NCI-H1048 (cell line): ENCODE results near the gene FCSK.

Source experiments
- DNase-seq: peaks from one replicate; lab custom pipeline; 2025; lab: John Stamatoyannopoulos, UW

The FCSK gene

DNA sequence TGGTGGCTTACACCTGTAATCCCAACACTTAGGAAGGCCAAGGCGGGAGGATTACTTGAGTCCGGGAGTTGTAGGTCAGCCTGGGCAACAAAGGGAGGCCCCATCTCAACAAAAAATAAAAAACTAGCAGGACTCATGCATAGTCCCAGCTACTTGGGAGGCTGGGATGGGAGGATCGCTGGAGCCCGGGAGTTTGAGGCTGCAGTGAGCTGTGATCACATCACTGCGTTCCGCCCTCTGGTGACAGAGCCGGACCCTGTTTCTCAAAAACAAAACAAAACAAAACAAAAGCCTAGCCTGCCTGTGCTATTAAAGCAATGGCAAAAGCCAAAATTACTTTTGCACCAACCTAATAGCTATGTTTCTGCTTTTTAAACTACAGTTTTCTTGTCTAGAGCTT, 1.5 kb downstream of the FCSK start:
- DNase-seq: no peak

DNA sequence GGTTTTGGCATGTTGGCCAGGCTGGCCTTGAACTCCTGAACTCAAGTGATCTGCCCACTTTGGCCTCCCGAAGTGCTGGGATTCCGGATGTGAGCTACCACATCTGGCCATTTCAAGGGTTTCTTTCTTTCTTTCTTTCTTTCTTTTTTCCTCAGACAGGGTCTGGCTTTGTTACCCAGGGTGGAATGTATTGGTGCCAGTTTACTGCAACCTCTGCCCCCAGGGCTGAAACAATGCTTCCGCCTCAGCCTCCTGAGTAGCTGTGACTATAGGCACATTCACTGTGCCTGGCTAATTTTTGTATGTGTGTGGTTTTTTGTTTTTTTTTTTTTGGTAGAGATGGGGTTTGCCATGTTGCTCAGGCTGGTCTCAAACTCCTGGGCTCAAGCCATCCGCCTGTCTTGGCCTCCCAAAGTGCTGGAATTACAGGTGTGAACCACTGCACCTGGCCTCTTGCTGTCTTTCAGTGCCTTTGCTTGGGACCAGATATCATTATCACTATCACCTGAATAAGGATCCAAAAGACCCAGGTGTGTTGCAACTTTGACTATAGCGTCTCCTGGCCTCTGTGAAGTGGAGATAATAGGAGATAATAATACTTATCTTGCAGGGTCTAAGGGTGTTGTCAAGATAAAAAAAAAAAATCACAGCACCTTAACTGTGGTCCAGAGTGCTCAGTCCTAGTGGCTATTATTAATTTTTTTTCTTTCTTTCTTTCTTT, 3.2 kb downstream of the FCSK start:
- no peak for DNase-seq

DNA sequence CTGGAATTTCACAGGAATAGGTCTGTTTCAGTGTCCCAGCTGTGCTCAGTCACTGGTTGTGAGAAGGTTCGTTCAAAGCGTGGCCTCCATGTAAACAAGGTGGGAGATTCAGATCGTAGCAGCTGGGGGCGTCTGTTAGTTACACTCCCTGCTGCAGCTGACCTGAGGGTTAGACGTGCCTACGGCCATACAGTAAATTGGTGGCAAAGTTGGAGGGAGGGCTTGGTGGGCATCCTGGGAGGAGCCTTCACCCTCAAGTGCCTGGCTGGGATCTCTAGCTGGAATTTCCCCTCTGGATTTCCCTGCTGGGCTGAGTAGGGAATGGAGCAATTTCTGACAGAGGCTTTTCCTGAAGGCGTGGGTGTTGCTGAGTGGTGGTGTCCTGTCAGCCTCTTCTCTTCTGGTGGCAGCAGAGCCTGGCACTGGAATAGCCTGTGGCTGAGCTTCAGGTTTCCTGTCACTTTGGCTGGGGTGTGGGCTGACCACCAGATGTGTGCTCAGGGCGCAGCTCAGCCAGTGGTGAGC, 6.4 kb downstream of the FCSK start:
- no peak for DNase-seq

DNA sequence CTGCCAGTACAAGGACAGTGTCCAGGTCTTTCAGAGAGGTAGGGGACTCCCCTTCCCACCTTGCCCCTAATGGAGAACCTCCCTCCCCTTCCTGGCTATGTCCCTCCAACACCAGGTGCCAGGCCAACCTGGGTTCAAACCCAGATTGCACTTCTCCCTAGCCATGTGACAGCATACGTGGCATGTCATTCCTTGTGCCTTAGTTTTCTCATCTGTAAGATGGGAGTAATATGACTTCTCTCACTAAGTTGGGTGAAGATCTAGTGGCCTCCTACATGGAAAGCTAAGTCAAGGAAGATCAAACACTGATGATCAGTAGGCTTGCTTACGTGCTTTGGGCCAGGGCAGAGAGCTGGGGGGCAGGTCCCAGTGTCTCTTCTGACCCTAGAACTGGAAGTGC, 8.8 kb downstream of the FCSK start:
- no peak for DNase-seq

DNA sequence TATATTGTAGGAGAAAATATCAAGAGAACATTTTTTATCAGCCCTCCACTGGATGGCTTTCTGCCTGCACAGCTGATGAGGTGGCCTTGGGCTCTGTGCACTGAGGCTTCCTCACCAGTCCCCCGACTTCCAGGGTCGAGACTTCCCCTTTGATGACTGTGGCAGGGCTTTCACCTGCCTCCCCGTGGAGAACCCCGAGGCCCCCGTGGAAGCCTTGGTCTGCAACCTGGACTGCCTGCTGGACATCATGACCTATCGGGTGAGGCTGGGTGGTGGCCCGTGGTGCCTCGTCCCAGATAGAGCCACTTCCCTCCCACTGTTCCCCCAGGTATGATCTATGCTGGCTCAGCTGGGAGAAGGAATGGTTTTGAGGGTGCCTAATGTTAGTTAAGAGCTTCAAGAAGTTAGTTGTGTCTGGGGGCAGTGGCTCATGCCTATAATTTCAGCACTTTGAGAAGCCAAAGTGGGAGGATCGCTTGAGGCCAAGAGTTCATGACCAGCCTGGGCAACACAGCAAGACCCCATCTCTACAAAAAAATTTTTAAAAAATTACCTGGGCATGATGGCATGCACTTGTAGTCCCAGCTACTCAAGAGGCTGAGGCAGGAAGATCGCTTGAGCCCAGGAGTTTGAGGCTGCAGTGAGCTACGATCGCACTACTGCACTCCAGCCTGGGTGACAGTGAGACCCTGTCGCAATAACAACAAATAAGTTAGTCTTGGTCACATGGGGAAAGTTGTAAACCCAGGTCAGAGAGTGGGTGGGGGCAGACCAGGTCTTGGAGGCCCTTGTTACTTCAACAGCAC, 11.8 kb downstream of the FCSK start:
- no peak for DNase-seq

DNA sequence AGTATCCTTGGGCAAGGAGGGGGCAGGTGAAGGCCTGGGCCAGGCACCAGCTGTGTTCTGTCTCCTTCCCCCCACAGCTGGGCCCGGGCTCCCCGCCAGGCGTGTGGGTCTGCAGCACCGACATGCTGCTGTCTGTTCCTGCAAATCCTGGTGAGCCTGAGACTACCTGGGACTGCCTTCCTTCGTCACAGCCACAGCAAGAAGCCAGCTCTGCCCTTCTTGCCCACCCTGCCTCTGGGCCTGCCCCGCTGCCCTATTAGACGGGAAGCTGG, 12.3 kb downstream of the FCSK start:
- DNase-seq: no peak

DNA sequence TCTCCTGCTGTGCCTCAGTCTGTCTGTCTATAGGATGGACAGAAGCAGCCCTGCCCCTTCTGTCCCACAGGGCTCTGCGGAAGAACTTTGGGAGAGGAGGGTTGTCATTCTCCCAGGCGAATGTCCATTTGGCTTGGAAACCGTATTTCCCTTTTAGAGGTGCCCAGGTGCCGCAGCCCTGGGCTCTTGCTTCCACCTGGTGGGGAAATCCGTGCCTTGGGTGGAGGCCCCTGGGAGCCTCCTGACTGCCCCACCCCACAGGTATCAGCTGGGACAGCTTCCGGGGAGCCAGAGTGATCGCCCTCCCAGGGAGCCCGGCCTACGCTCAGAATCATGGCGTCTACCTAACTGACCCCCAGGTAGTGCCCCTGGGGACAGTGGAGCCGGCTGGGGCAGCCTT, 12.7 kb downstream of the FCSK start:
- DNase-seq: no peak

DNA sequence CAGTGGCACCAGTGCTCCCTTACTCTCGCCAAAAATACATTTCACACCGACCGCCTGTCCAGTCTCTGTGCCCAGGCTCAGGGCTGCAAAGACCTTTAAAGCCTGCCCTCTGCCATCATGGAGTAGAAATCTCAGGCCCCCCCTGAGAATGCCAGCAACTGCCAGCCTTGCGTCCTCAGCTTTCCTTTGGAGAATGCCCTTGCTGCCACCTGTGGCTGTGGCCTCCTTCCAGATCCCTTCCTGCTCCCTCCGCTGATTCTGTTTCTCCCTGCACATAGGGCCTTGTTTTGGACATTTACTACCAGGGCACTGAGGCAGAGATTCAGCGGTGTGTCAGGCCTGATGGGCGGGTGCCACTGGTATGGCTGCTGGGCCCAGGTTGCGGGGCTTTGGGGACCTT, 13.2 kb downstream of the FCSK start:
- DNase-seq: no peak

DNA sequence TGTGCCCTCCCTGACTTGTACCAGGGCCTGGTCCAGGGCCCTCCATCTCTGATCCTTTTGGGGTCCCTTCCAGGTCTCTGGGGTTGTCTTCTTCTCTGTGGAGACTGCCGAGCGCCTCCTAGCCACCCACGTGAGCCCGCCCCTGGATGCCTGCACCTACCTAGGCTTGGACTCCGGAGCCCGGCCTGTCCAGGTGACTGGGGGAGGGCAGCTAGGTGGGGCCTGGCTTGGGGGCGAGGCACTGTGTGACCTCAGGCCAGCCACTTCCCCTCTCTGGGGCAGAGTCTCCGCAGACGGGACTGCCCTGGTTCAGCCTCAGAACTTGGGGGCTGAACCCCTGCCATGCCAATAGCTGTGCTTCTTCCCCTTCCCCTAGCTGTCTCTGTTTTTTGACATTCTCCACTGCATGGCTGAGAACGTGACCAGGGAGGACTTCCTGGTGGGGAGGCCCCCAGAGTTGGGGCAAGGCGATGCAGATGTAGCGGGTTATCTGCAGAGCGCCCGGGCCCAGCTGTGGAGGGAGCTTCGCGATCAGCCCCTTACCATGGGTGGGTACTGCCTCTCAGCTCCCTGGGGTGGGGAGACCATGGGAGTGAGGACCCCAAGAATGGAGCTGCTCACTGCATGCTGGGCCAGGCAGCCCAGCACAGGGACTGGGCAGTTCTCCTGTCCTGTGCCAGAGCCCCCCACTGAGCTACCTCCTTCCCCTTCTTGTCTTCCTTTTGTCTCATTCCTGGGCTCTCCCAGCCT, 14.6 kb downstream of the FCSK start:
- DNase-seq: no peak

DNA sequence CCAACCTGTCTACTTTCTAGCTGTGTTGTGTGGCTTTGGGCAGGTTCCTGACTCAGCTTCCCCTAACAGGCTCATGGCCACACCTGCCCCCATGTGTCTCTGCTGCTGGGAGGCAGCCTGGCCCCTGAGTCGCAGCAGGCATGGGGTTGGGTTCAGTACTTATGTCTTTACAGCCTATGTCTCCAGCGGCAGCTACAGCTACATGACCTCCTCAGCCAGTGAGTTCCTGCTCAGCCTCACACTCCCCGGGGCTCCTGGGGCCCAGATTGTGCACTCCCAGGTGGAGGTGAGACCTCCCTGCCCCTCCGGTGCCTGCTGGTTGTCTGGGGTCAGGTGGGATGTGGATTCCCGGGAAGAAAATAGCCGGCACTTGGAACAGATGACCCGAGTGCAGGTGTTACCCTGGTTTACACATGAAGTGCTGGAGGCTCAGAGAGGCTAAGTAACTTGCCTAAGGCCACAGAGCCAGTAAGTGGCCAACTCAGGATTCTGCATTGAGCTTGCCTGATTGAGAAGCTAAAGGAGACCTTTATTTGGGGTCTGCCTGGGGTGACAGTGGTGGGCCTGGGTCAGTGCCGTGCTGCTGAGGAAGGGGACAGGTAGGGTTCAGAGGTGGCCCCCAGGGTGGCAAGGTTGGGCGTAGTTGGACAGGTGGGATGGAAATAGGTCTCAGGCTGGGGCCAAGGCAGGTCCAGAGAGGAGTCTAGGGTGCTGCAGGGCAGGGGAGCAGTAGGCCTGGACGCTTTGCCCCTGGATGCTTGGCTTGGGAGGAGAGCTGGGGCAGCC, 15.9 kb downstream of the FCSK start:
- DNase-seq: no peak

DNA sequence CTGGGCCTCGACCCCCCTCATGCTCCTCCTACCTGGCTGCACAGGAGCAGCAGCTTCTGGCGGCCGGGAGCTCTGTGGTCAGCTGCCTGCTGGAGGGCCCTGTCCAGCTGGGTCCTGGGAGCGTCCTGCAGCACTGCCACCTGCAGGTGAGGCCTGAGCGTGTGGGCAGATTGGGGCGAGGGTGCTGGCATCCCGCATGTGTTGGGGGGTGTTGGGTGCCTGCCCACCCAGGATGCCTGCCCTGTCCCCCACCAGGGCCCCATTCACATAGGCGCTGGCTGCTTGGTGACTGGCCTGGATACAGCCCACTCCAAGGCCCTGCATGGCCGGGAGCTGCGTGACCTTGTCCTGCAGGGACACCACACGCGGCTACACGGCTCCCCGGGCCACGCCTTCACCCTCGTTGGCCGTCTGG, 16.5 kb downstream of the FCSK start:
- no peak for DNase-seq

DNA sequence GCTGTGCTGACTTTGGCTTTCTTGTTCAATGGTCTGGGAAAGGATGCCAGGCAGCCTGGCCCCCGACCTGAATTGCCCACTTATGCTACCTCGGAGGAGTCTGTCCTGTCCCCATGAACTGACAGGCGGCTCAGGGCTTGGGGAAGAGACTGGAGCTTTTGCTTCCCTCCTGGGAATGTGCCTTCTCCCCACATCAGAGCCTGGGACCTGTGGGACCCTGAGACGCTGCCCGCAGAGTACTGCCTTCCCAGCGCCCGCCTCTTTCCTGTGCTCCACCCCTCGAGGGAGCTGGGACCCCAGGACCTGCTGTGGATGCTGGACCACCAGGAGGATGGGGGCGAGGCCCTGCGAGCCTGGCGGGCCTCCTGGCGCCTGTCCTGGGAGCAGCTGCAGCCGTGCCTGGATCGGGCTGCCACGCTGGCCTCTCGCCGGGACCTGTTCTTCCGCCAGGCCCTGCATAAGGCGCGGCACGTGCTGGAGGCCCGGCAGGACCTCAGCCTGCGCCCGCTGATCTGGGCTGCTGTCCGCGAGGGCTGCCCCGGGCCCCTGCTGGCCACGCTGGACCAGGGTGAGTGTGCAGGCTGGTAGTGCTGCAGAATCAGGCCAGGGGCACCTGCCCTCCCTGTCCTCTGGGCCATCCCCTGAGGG, 18.5 kb downstream of the FCSK start:
- no peak for DNase-seq

DNA sequence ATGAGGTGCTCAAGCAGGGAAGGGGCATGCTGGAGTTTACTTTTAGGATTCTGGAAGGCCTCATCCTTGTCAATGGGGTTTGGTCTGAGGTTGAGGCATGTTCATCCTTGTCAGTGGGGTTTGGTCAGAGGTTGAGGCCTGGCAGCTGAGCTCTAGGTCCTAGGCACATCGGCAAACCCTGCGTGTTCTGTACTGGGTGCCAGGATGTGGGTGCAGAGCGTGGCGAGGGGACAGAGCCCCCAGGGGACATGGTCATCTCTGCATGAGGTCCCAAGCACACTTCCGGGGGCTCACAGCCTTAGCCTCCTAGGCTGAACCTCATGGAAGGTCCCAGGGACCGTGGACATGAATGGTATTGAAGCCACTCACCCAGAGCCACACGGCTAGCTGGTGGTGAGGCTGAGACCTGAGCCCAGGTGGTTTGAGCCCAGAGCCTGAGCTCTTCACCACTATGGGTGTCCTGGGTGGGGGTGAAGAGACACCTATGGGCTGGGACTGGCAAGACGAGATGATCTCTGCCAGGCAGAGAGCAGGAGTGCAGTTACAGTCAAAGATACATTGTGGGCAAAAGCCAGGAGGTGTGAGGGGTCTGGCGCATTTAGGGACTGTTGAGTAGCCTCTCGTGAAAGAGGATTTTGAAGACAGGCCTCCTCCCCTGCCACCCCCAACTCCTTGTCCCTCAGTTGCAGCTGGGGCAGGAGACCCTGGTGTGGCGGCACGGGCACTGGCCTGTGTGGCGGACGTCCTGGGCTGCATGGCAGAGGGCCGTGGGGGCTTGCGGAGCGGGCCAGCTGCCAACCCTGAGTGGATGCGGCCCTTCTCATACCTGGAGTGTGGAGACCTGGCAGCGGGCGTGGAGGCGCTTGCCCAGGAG, 19.3 kb downstream of the FCSK start:
- no peak for DNase-seq

DNA sequence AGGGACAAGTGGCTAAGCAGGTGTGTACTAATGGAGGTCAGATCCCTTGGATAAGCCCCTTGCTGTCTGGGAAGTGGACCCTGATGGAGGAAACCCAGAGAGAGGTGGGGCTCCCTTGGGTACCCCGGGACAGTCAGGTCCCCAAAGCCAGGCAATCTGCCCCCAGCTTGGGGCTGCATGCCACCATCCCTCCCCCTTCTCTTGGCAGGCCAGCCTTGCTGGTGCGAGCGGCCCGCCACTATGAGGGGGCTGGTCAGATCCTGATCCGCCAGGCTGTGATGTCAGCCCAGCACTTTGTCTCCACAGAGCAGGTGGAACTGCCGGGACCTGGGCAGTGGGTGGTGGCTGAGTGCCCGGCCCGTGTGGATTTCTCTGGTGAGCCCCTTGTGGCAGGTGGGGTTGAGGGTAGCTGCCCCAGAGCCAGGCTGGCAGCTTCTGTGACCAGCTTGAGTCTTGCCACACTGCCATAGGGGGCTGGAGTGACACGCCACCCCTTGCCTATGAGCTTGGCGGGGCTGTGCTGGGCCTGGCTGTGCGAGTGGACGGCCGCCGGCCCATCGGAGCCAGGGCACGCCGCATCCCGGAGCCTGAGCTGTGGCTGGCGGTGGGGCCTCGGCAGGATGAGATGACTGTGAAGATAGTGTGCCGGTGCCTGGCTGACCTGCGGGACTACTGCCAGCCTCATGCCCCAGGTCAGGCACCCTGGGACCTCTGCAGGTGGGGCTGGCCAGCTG, 20.1 kb downstream of the FCSK start:
- no peak for DNase-seq

DNA sequence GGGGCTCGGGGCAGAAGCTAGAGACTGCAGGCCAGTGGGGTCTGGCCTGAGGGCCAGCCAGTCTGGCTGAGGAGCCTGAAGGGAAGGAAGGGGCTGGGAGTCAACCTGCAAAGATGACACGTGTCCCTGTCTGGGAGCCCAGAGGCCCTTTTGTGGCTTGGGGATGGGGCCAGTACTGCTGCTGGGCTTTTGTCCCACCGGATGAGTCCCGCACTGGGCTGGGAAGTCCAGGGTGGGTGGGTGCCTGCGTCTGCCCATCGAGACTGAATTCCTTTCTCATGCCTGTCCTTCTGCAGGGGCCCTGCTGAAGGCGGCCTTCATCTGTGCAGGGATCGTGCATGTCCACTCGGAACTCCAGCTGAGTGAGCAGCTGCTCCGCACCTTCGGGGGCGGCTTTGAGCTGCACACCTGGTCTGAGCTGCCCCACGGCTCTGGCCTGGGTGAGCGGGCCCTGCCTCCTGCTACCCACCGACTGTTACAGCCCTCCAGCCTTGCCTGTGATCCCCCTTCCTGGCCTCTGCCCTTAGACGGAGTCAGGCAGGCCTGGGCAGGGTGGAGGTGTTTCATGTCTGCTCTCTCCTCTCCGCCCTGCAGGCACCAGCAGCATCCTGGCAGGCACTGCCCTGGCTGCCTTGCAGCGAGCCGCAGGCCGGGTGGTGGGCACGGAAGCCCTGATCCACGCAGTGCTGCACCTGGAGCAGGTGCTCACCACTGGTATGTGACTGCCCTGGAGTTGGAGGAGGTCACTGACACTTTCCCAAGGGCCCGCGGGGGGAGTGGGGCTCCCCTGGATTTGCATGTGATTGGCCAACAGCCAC, 20.9 kb downstream of the FCSK start:
- DNase-seq: no peak

DNA sequence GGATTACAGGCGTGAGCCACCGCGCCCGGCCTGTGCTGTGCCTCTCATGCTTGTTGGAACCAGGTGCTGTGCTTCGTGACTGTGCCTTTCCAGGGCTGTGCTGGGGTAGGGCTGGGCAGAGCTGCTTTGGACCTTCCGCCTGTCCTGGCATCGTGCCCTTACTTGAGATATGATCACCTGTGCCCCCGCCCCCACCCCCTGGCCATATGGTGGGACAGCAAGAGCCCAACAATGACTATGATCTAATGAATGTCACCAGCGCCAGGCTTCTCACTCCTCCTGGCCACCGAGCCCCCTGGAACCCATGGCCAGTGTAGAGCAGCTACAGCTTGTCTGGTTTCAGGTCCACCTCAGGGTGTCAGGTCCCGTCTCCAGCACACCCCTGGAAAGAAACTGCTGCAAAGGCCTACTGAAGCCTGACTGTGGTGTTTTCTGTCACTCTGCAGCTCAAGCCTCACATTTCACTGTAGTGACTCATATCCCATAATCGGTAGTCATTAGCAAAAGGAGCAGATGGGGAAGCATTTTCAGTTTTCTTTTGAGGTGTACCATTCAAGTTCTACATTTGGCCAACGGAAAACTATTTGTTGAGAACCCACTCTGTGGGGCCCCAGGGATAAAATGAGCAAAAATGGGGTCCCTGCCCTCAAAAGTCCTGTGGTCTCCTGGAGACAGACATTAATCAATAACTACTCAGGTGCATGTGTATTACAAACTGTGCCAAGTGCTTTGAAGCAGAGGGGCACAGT, 22.1 kb downstream of the FCSK start:
- no peak for DNase-seq

DNA sequence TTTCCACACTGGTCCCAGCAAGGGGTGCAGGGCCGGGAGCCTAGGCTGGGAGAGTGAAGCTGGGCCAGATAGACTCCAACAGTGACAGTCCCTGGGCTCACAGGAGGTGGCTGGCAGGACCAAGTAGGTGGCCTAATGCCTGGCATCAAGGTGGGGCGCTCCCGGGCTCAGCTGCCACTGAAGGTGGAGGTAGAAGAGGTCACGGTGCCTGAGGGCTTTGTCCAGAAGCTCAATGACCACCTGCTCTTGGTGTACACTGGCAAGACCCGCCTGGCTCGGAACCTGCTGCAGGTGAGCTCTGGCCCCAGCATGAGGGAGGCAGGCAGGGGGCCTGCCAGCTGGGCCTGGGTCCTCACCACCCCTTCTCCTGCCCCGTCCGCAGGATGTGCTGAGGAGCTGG, 23.8 kb downstream of the FCSK start:
- no peak for DNase-seq

DNA sequence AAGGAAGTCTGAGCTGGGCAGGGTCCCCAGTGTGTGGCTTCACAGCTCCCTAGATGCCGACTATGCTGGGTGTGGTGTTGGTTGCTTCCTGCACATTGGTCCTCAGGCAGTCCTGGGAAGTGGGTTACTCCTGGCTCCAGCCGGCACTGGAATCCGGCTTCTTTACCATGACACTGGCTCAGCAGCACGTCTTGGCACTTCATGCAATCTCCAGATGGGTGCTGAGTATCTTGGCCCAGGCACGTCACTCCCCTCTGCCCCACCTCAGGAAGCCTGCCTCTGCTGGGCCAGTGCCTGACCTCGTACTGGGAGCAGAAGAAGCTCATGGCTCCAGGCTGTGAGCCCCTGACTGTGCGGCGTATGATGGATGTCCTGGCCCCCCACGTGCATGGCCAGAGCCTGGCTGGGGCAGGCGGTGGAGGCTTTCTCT, 24.5 kb downstream of the FCSK start:
- no peak for DNase-seq
